ENCODE data around the gene UBE2H.

- TF ChIP-seq CTCF (IDR thresholded peaks at IDR 0.05 in 8 of 11, conservative IDR thresholded peaks at IDR 0.05 in 3 of 11) (no peak), POLR2A (IDR thresholded peaks at IDR 0.05) (no peak)
These were observed 54.8 kb downstream of the UBE2H start for GRCh38 chr7:129898007-129898406.

Measured in spleen (tissue), 7 donors.